NCI-H187 treated with DMSO at 0.1 percent for 48 hours (cell line): ENCODE data around the gene ECE1.
"Not testable (repeated sequence)": the region's sequence is repeated elsewhere in the genome, so short reads cannot be mapped to it uniquely, and the experiment has no call there.

ENCODE experiments used
- DNase-seq: peaks from one replicate; lab custom pipeline; 2025; lab: John Stamatoyannopoulos, UW

Gene ECE1

DNA sequence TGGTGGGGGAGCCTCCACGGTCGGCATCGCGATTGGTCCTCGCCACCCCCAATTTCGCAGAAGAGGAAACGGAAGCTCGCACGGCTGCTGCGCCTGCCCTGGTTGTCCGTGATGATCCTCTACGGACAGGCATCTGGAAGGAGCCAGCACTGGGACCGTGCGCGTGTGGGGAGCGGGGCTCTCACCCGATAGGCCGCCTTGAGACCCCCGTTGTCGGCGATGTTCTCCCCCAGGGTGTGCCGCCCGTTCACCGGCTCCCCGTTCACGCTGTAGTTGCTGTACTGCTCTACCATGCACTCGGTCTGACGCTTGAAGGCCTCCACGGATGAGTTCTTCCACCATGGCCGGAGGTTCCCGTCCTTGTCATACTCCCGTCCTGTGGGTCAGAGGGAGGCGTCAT is 65.2 kb downstream of the ECE1 start:
- no peak for DNase-seq

DNA sequence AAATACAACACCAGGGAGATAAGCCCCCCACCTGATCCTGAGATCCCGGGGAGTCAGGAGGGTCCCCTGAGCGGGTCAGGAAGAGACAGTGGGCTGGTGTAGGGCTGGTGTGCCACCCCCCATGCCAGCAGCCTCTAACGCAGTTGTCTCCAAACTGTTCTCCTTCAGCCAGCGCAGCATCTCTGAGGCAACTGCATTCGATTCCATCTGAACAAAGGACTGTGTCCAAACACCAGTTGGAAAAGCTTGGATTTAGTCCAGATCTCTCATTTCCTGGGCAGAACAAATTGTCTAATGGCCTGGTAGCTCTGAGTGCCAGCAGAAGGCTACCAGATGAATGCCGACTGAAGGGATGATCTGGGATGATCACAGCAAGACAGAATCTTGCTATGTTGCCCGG is 69.4 kb downstream of the ECE1 start:
- no peak for DNase-seq

DNA sequence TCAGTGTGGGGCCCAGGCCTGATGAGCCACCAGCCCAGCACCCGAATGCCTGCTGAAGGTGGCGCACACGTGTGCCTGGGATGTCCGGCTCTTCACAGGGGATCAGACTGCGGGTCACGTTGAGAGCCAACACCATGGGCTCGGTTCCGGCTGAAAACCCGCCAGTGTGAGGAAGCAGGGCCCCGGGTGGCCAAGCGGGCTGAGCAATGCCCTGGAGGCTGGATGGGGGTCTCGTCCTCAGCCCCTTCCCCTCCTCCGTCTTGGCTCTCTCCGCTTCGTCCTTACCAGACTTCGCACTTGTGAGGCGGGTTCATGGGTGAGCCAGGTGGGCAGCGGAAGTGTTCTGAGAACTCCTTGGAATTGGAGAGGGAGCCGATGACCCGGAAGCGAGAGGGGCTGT is 70.6 kb downstream of the ECE1 start:
- DNase-seq, result no peak

DNA sequence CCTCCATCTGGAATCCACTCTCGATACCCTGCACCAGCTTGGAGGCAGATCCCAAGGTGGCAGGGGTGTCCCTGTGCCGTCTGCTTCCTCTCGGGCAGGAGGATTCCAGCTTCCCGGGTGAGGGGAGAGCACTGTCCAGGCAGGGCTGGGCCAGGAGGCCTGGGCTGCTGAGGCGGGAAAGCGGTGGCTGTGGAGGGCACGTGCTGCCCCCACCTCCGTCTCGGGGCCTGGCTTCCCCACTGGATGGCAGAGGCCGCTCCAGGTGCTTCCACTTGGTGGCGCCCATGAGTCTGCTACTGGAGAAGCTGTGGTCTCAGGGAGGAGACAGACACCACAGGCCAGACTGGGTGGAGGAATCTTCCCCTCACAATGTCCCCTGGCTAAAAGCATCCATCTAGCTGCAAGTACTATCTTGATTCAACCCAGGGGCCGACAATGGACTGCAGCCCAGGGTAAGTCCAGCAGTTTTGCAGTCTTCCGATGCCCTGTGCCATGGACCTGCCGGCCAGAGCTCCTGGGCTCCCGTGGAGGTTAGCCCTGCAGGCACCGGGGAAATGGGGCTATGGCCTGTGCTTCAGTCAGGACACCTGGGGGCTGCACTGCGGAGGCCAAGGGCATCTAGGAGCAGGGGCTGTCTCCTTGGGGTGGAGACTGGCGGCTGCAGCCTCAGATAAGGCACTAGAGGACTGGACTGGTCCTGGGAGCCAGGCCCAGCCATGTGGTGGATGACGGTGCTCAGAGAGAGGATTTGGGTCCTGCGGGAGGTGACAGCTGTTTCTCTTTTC is 72.3 kb downstream of the ECE1 start:
- no peak for DNase-seq

DNA sequence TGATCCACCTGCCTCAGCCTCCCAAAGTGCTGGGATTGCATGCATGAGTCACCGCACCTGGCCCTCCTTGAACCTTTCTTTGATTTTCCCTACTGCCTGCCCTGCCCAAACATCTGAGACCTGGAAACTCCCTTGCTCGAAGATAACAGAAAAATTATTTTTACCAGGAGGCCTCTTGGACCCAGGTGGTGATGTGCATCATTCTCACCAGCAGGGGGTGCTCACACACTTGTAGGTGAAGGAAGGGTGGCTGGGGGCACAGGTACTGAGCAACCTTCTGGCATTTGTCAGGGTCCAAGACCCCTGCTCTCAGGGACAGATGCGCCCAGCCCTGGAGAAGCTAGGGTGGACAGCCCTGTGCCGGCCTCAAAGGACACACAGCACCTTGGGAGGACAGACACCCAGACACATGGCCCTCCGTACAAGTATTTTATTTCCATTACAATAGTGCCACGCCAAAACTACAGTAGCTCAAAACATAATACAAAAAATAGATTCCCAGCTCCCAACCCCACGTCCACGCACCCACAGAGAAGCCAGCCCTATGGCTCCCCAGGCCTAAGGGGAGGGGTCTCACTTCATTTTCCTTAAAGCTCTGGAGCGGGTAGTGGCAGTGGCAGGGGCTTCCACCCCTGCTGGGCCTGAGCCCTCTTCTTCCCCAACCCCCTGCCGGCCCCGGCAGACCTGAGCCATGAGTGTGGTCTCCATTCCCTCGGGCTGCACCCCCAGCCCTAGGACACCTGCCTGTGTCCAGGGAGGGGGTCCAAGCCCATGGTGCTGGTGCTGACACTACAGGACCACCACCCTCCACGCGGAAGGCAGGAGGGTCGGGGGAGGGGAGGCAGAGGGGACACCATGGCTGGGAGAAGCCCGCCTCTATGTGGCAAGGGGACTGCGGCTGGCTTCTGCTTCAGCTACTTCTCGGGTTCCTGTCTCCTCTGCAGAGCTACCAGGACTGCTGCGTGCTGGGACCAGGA is 73.1 kb downstream of the ECE1 start:
- DNase-seq, result no peak

DNA sequence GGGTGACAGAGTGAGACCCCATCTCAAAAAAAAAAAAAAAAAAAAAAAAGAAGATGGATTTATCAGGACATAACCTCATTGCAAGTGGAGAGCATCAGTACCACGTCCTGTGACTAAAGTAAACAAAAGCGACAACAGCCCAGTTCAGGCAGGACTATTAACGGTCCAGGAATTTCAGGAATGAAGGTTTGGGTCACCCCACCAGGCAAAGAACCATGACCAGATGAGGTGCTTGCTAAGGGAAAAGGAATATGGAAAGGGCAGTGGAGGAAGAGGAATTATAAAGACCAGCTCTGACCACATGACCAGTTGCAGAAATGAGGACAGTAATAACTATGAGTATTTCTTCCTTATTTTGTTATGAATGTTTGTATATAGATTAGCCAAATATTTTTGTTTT is 78.1 kb downstream of the ECE1 start:
- no peak for DNase-seq

DNA sequence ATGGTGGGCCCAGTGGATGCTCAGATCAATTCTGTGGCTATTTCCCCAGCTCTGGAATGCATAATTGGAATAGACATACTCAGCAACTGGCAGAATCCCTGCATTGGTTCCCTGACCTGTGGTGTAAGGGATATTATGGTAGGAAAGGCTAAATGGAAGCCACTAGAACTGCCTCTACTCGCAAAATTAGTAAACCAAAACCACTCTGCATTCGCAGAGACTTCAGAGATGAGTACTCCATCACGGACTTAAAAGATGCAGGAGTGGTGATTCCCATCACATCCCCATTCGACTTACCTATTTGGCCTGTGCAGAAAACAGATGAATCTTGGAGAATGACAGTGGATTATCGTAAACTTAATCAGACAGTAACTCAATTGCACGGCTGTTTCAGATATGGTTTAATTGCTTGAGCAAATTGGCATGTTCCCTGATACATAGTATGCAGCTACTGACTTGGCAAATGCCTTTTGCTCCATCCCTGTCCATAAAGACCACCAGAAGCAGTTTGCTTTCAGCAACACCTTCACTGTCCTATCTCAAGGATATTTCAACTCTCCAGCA is 82.0 kb downstream of the ECE1 start:
- not testable (repeated sequence) for DNase-seq

DNA sequence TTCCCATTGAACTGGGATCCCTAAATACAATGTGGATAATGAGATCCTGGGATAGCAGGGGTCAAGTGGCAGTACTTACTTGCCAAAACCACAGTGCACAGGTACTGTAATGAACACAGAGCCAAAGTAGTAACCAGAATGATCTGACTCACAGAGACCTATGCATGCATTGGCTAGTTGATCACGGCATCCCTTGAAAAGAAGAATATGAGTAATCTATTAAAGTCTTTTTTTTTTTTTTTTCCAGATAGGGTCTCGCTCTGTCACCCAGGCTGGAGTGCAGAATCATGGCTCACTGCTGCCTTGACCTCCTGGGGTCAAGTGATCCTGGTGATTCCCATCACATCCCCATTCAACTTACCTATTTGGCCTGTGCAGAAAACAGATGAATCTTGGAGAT is 84.1 kb downstream of the ECE1 start:
- DNase-seq, result no peak

DNA sequence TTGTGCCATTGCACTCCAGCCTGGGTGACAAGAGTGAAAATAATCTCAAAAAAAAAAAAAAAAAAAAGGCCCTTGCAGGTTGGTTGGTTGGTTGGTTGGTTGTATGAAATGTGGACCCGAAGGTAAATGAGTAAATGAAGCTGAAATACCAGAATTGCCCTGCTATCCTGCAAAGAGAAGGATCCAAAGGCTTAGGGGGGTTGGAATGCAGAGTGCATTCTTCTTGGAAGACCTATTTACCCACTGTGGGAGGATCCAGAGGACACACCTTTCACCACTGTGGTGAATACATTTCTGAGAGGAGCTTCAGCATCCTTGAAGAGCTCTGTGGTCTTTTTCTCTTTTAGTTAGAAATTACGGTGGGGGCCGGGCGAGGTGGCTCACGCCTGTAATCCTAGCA is 84.8 kb downstream of the ECE1 start:
- no peak for DNase-seq

DNA sequence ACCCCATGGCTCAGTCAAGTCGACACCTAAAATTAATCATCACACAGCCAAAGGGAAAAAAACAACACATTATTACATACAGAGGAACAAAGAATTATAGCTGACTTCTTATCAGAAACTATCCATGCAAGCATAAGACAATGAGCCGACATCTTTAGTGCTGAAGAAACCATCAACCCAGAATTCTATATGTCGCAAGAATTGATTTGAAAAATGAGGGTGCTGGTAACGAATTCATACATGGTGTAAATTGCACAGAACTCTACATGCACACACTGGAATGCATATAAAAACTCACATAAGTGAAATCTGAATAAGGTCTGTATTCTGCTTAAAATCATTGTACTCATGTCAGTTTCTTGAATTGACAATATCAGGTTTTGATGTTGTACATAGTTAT is 88.6 kb downstream of the ECE1 start:
- DNase-seq, result no peak

DNA sequence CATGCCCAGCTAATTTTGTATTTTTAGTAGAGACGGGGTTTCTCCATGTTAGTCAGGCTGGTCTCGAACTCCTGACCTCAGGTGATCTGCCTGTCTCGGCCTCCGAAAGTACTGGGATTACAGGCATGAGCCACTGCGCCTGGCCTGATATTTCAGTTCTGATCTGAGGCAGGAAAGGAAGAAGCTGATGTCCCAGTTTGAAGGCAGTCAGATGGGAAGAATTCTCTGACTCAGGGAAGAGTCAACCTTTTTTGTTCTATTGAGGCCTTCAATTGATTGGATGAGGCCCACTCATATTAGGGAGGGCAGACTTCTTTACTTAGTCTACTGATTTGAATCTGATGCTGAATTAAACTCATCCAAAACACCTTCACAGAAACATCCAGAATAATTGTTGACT is 89.0 kb downstream of the ECE1 start:
- not testable (repeated sequence) for DNase-seq

DNA sequence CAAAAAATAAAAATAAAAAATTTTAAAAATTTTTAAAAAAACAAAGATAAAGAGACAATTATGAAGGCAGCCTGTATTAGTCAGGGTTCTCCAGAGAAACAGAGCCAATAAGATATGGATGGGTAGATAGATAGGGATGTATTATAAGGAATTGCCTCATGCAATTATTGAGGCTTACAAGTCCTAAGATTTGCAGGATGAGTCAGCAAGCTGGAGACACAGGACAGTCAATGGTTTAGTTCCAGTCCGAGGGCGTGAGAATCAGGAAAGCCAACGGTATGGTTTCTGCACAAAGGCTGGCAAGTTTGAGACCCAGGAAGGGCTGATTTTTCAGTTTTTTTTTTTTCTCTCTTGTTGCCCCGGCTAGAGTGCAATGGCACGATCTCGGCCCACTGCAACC is 89.5 kb downstream of the ECE1 start:
- DNase-seq, result no peak

DNA sequence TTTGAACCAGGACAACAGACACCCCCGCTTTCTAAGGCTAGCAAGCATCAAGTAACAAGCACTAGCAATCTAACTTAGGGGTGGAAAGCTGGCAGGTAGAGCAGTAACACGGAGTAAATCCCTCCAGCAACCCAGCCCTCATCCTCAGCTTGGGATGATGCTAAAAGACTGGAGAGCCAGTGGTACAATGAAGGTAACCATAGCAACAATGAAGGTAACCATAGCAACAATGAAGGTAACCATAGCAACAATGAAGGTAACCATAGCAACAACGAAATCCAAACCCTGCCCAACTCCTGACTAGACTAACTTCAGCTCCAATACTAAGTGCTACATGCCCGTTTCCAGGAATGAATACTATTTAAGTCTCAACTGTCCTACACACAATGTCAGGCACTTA is 91.3 kb downstream of the ECE1 start:
- DNase-seq, result no peak

DNA sequence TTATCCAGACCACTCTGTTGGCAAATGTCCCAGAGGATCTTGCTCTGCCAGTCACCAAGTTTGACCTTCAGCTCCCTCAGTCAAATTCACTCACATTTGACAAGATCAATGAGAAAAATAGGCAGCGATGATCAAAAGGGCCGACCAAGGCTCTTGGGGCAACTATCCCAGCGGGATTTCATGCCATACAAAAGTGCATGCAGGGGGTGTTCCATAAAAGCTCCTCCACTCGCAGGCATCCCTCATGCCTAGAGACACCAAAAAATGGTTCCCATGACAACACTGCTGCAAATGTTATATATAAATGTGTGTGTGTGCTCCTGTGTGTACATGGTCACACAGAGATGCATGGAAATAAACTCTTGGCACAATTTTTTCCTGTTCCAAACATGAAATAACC is 97.4 kb downstream of the ECE1 start:
- no peak for DNase-seq

DNA sequence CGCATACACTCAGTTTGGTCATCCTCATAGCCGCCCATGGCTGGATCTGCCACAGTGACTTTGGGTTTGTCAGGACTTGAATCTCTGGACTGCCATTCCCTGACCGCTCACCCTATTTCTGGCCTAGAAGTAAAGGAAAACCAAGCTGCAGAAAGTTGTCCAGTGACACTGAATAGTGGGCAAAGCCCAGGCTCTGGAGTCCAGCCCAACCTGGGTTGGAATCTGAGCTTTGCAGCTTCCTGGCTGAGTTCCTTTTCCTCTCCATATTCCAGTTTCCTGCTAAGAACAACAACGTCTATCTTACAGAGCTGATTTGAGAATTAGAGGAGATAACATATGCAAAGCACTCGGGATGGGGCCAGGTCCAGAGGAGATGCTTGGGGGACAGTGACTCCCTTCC is 98.0 kb downstream of the ECE1 start:
- no peak for DNase-seq

DNA sequence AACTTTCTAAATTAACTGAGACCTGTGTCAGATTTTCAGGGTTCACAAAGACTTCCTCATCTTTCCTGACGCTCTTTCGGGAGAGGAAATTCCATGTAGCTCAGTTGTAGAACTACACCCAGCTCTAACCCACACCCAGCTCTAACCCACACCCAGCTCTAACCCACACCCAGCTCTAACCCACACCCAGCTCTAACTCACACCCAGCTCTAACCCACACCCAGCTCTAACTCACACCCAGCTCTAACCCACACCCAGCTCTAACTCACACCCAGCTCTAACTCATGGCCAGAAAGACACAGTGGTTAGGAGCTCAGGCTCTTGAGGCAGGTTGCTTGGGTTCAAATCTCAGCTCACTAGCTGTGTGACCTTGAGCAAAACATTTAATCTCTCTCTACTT is 99.5 kb downstream of the ECE1 start:
- DNase-seq, result not testable (repeated sequence)

DNA sequence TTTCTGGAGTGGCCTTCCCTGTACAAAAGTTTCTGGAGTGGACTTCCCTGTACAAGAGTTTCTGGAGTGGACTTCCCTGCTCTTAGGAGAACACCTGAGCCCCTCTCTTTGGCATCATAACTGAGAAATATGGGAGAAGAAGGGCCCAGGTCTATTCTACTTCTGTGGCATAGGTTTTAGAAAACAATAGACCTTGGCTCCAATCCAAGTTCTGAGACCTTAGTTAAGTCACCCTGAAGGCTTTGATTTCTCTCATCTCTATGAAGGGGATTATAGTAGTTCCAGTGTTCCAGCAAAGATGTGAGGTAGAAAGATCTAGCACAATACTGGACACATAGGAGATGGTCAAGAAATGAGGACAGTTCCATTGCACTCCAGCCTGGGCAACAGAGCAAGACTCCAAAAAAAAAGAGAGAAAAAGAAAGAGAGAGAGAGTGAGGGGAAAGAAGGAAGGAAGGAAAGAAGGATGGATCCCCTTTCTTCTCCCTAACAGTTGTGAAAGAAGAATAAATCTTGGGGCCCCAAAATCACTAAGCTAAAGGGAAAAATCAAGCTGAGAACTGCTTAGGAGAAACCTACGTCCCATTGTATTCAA is 100.3 kb downstream of the ECE1 start:
- no peak for DNase-seq

DNA sequence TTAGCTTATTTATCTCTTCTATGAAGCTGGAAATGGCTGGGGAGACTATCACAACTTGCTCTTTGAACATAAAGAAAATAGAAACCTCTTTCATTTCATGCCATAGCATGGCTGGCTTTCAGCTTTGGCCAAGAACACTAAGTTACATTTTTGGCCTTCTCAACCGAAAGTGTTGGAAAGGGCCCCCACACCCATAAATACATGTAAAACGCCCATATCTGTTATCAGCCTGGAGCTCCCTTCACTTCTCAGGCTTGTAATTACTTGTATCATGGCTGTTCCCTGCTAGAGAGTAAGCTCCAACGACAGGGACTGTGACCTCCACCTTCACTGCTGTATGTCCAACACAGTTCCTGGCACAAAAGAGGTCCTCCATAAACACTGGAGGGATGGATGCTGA is 100.8 kb downstream of the ECE1 start:
- DNase-seq, result no peak

DNA sequence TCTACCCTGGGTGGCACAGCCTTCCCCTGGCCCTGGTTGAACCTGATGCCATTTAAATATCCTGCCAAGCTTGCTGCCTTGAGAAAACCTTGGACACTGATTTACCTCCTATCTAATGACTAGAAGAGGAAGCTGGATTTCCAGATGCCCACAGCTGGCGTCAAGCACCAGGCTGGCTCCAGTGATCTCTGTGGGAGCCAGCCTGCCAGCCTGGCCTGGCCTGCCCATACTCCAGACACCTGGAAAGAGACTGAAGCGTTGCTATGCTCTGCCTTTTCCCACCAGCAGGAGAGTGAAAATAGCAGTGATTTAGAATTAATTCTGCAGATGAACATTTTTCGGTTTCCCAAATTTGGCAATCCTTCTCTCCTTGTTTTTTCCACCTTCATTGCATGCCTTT is 102.0 kb downstream of the ECE1 start:
- no peak for DNase-seq

DNA sequence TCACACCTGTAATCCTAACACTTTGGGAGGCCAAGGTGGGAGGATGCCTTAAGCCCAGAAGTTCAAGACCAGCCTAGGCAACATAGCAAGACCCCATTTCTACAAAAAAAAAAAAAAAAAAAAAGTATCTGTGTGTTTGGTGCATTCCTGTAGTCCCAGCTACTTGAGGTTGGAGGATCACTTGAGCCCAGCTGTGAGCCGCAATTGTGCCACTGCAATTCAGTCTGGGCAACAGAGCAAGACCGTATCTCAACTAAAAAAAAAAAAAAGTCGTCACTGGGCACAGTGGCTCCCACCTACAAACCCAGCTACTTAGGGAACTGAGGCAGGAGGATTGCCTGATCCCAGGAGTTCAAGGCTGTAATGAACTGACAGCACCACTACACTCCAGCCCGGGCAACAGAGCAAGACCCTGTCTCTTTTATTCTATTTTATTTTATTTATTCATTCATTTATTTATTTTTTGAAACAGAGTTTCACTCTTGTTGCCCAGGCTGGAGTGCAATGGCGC is 105.0 kb downstream of the ECE1 start:
- DNase-seq, result no peak

DNA sequence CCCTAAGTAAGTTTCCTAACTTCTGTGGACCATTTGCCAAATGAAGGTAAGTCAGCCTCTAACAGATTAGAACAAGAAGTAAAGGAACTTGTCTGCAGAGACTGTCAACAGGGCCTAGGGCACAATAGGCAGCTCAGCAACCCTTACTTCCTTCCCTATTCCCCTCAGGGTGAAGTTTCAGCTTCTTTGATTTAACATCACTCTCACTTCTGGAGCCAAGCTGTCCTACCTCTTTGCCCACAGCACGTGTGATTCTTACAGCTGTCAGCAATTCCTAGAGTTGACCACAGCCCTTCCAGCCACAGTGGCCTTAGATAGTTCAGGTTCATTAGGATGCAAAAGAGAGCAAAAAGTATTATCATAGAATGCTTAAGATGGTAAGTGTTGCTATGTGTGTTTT is 106.0 kb downstream of the ECE1 start:
- no peak for DNase-seq

DNA sequence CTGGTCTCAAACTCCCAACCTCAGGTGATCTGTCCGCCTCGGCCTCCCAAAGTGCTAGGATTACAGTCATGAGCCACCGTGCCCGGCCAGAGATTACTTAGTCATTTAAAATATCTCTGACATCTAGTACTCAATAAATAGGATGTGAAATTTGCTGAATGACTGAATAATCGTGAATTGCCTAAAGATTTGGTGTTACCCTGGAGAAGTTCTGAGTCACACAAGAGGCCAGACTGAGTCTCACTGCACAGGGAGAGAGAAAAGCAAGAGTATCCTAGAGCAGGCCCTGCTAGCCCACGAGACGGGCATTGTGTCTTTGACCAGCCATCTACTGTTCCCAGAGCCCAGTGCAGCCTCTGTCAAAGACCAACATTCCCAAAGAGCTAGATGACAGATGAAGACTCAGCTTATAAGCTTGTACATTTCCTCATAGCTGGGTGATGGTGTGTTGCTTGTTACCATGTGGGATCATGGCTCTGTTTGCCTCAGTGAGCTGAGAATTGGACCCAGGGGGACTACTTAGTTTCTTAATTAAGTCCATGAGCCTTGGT is 108.0 kb downstream of the ECE1 start:
- no peak for DNase-seq
